HFFc6 (cell line): ENCODE measurements around the gene TUBB4B. TPM values are rescaled to one million over a fixed set of nuclear protein-coding genes. Genes with fewer than 3 reads are reported as not detected.

Source experiments
- DNase-seq: peaks from one replicate; pipeline ENCODE4 v3.0.0-alpha.2; 2018
- H3K27ac Mint-ChIP-seq: 2 replicates; pipeline ENCODE4 v1.8.0; 2020; ENCODE audit warnings: mild to moderate bottlenecking, mixed read lengths
- H3K27me3 Mint-ChIP-seq: 2 replicates; pipeline ENCODE4 v1.8.0; 2021; ENCODE audit warnings: mild to moderate bottlenecking, moderate library complexity, mixed read lengths; ENCODE audit not compliant: insufficient read depth
- H3K36me3 Mint-ChIP-seq: 2 replicates; pipeline ENCODE4 v1.8.0; 2021; ENCODE audit warnings: low read depth, mixed read lengths
- H3K4me1 Mint-ChIP-seq: 2 replicates; pipeline ENCODE4 v1.8.0; 2020; ENCODE audit warnings: low read depth, mixed read lengths
- H3K4me3 Mint-ChIP-seq: 2 replicates; pipeline ENCODE4 v1.8.0; 2020; ENCODE audit warnings: mild to moderate bottlenecking, moderate library complexity, mixed read lengths
- H3K9me3 Mint-ChIP-seq: 2 replicates; pipeline ENCODE4 v1.8.0; 2020; ENCODE audit warnings: mild to moderate bottlenecking, mixed read lengths
- CTCF ChIP-seq: fragments of 200-600 bp; sonication (generic); IDR thresholded peaks from 2 replicates; pipeline ENCODE4 v1.5.0; 2021; ENCODE audit warnings: antibody characterized with exemption, mild to moderate bottlenecking
- total RNA-seq, 6 experiments: library from RNA; stranded (reverse); fragmentation: NEBNext Ultra II Directional; extraction: Animal tissue kit (Norgen Biotek cat#: 25700); gene quantifications; 2 replicates in 1 of 6; 3 replicates in 5 of 6; pipeline ENCODE4 v1.2.3, GENCODE V29; 2021

Gene TUBB4B
- total RNA-seq, 6 experiments from 2014 or later, result 415 to 760 (median 681) TPM

GRCh38 chr9:137213160-137214060 is 27.7 kb upstream of the TUBB4B start:
- TF ChIP-seq CTCF, result peak; percentile 45; the same call in 1 of the 2 replicates
- peaks cover 6% of the 10 kb centered on the region; the same call in 1 of the 2 replicates for H3K36me3 Mint-ChIP-seq
- DNase-seq, result no peak
- no peaks in the 10 kb centered on the region for H3K9me3 Mint-ChIP-seq
- no peak overlapping the region for H3K27ac Mint-ChIP-seq
- H3K4me1 Mint-ChIP-seq, result no peaks in the 10 kb centered on the region; the same call in 1 of the 2 replicates
- peaks cover 2% of the 10 kb centered on the region for H3K27me3 Mint-ChIP-seq
- H3K4me3 Mint-ChIP-seq, result no peak overlapping the region

GRCh38 chr9:137214620-137215019 is 26.5 kb upstream of the TUBB4B start:
- H3K4me3 Mint-ChIP-seq, result no peak overlapping the region

GRCh38 chr9:137215196-137215986 is 25.7 kb upstream of the TUBB4B start:
- H3K4me1 Mint-ChIP-seq, result peaks cover 5% of the 10 kb centered on the region; the same call in 1 of the 2 replicates
- H3K9me3 Mint-ChIP-seq, result no peaks in the 10 kb centered on the region
- H3K36me3 Mint-ChIP-seq, result no peaks in the 10 kb centered on the region
- H3K27ac Mint-ChIP-seq, result no peak overlapping the region
- TF ChIP-seq CTCF, result no peak
- DNase-seq, result no peak
- H3K27me3 Mint-ChIP-seq, result peaks cover 2% of the 10 kb centered on the region
- no peak overlapping the region for H3K4me3 Mint-ChIP-seq

More at GRCh38 chr9:137214620-137215019, 26.5 kb upstream of the TUBB4B start:
- peaks cover 2% of the 10 kb centered on the region for H3K27me3 Mint-ChIP-seq
- DNase-seq, result no peak
- no peak for TF ChIP-seq CTCF
- peaks cover 5% of the 10 kb centered on the region; the same call in 1 of the 2 replicates for H3K4me1 Mint-ChIP-seq
- no peaks in the 10 kb centered on the region for H3K9me3 Mint-ChIP-seq
- H3K27ac Mint-ChIP-seq, result no peak overlapping the region
- no peaks in the 10 kb centered on the region for H3K36me3 Mint-ChIP-seq

GRCh38 chr9:137216188-137216965 is 24.7 kb upstream of the TUBB4B start:
- Mint-ChIP-seq H3K4me3 (no peak overlapping the region), H3K27me3 (no peaks in the 10 kb centered on the region; the same call in 1 of the 2 replicates), H3K4me1 (peaks cover 5% of the 10 kb centered on the region; the same call in 1 of the 2 replicates), H3K27ac (no peak overlapping the region), H3K36me3 (no peaks in the 10 kb centered on the region), H3K9me3 (no peaks in the 10 kb centered on the region)
- no peak for DNase-seq
- TF ChIP-seq CTCF, result no peak
